Stomach (tissue), 9 donors: ENCODE measurements around the gene PLCH2. TPM values are rescaled to one million over a fixed set of nuclear protein-coding genes. Genes with fewer than 3 reads are reported as not detected.

Experiments used
- DNase-seq, 2 donors: peaks; one replicate each; pipeline versions ENCODE4 v3.0.0 to v3.0.0-alpha.2; 2013 to 2019
- H3K27ac ChIP-seq, 5 donors: fragments of 200-600 bp in 4 of 5; sonication (generic) in 4 of 5; one replicate each; pipeline ENCODE4 v1.5.1; 2013 to 2019; ENCODE audit warnings: mild to moderate bottlenecking in 1 of 5, moderate library complexity in 1 of 5
- H3K27me3 ChIP-seq, 3 donors: fragments of 200-600 bp; sonication (generic); one replicate each; pipeline ENCODE4 v1.5.1; 2017 to 2019; ENCODE audit warnings: mixed run types in 1 of 3
- H3K36me3 ChIP-seq, 4 donors: fragments of 200-600 bp; sonication (generic); 1 replicate in 3 of 4; 2 replicates in 1 of 4; pipeline ENCODE4 v1.5.1; 2016 to 2019
- H3K4me1 ChIP-seq, 4 donors: fragments of 200-600 bp; sonication (generic); one replicate each; pipeline ENCODE4 v1.5.1; 2016 to 2019
- H3K4me3 ChIP-seq, 4 donors: fragments of 200-600 bp; sonication (generic) in 3 of 4; one replicate each; pipeline ENCODE4 v1.5.1; 2016 to 2019; ENCODE audit warnings: mild to moderate bottlenecking in 1 of 4
- H3K9me3 ChIP-seq, 4 donors: fragments of 200-600 bp; sonication (generic); one replicate each; pipeline ENCODE4 v1.5.1; 2016 to 2019
- CTCF ChIP-seq, 7 experiments: fragments of 450-650 bp in 4 of 7; fragments of 200-600 bp in 3 of 7; sonication (generic) in 3 of 7; IDR thresholded peaks; one replicate each; pipeline ENCODE4 v1.5.1; 2016 to 2019; ENCODE audit warnings: antibody characterized with exemption in 7 of 7, control low read depth in 2 of 7, mild to moderate bottlenecking in 1 of 7
- EP300 ChIP-seq: sonication (generic); formaldehyde crosslinking; IDR thresholded peaks from one replicate; pipeline ENCODE4 v1.6.1; 2017; ENCODE audit warnings: antibody characterized with exemption
- POLR2A ChIP-seq, 4 donors: fragments of 450-650 bp; IDR thresholded peaks; one replicate each; pipeline ENCODE4 v1.6.1; 2016; ENCODE audit warnings: antibody characterized with exemption in 4 of 4, control low read depth in 2 of 4, mild to moderate bottlenecking in 1 of 4, moderate library complexity in 1 of 4
- POLR2AphosphoS5 ChIP-seq, 3 donors: sonication (generic); formaldehyde crosslinking; IDR thresholded peaks; one replicate each; pipeline ENCODE4 v1.6.1; 2016; ENCODE audit warnings: antibody characterized with exemption in 3 of 3
- WGBS, 5 donors: extraction: QIAGEN DNeasy Blood & Tissue Kit in 3 of 5; methylation state at CpG; one replicate each; pipeline versions ENCODE4 v1.1.5 to v1.1.7; 2013 to 2018; 5-methylcytosine and 5-hydroxymethylcytosine counted together
- intact Hi-C: fragments of 100-400 bp; cut with DNase I; formaldehyde crosslinking; loops from one replicate; pipeline ENCODE4 v1.15.1; 2023; ENCODE audit warnings: low total_unique reads
- polyA plus RNA-seq, 3 donors: library from polyadenylated mRNA; stranded (reverse); fragments of 200-250 nt; gene quantifications; one replicate each; pipeline ENCODE4 v1.2.3, GENCODE V29; 2013
- total RNA-seq, 5 donors: library from RNA; depleted of rRNA; stranded (reverse); fragments of >200 nt; gene quantifications; one replicate each; pipeline versions ENCODE4 v1.1.0 to v1.2.3, GENCODE V29; 2014 to 2016
- donor health status: healthy with polysubstance abuse.
- donor health status: Bipolar disorder and iron deficiency.
- donor health status: healthy.

Gene PLCH2
- total and polyA plus RNA-seq, 8 donors = 0.55 to 24.9 (median 1.0) TPM; not detected in 2

GRCh38 chr1:2519729-2520128 lies 43.6 kb downstream of the PLCH2 start:
- Histone ChIP-seq H3K9me3 (no peaks in the 10 kb centered on the region), H3K36me3 (peaks cover 67 to 76% (median 73%) of the 10 kb centered on the region in 4 donors), H3K4me3 (no peak overlapping the region), H3K4me1 (peaks cover 13 to 26% (median 19%) of the 10 kb centered on the region in 4 donors), H3K27ac (no peak overlapping the region), H3K27me3 (no peaks in the 10 kb centered on the region)
- no peak for TF ChIP-seq POLR2AphosphoS5 (IDR thresholded peaks at IDR 0.05)
- TF ChIP-seq EP300 = no peak
- TF ChIP-seq CTCF (IDR thresholded peaks at IDR 0.05) = no peak
- no peak for TF ChIP-seq POLR2A (IDR thresholded peaks at IDR 0.05)
- intact Hi-C loops = no loop called here
- WGBS, 5 donors = 94 to 96% (median 94%) methylated on average over 25 to 30 of the region's 30 CpGs
- DNase-seq = no peak

- no peak overlapping the region for H3K4me3 ChIP-seq
- 94 to 98% (median 96%) methylated on average over 13 to 20 of the region's 20 CpGs for WGBS, 5 donors
- no peak for TF ChIP-seq POLR2AphosphoS5 (IDR thresholded peaks at IDR 0.05)
- no peak for TF ChIP-seq EP300
- TF ChIP-seq CTCF (IDR thresholded peaks at IDR 0.05) = no peak
- TF ChIP-seq POLR2A (IDR thresholded peaks at IDR 0.05) = no peak
- H3K36me3 ChIP-seq = peaks cover 64 to 71% (median 68%) of the 10 kb centered on the region in 4 donors
- no peak for DNase-seq
- intact Hi-C loops = no loop called here
- H3K4me1 ChIP-seq = peaks cover 18 to 31% (median 24%) of the 10 kb centered on the region in 4 donors
- H3K9me3 ChIP-seq = no peaks in the 10 kb centered on the region
- no peaks in the 10 kb centered on the region for H3K27me3 ChIP-seq
- no peak overlapping the region for H3K27ac ChIP-seq
These were observed 44.1 kb downstream of the PLCH2 start for GRCh38 chr1:2520206-2520605.

- Histone ChIP-seq H3K27ac (no peak overlapping the region), H3K36me3 (peaks cover 59 to 65% (median 62%) of the 10 kb centered on the region in 4 donors), H3K4me3 (no peak overlapping the region), H3K9me3 (no peaks in the 10 kb centered on the region), H3K4me1 (peaks cover 22 to 37% (median 30%) of the 10 kb centered on the region in 4 donors), H3K27me3 (no peaks in the 10 kb centered on the region)
- 85 to 95% (median 94%) methylated on average over 8 to 21 of the region's 21 CpGs for WGBS, 5 donors
- TF ChIP-seq POLR2A (IDR thresholded peaks at IDR 0.05) = no peak
- no peak for TF ChIP-seq CTCF (IDR thresholded peaks at IDR 0.05)
- no peak for TF ChIP-seq POLR2AphosphoS5 (IDR thresholded peaks at IDR 0.05)
- TF ChIP-seq EP300 = no peak
- intact Hi-C loops = no loop called here
- DNase-seq = no peak
These were observed 44.7 kb downstream of the PLCH2 start for GRCh38 chr1:2520806-2521205.

- no peak overlapping the region for H3K27ac ChIP-seq
- TF ChIP-seq CTCF (IDR thresholded peaks at IDR 0.05) (no peak), EP300 (no peak), POLR2A (IDR thresholded peaks at IDR 0.05) (no peak), POLR2AphosphoS5 (IDR thresholded peaks at IDR 0.05) (no peak)
- peaks cover 0 to 3% (median 0%) of the 10 kb centered on the region in 3 donors for H3K27me3 ChIP-seq
- intact Hi-C loops = no loop called here
- H3K4me1 ChIP-seq = peaks cover 29 to 44% (median 39%) of the 10 kb centered on the region in 4 donors
- WGBS, 5 donors = 89 to 93% (median 90%) methylated on average over 7 of the region's 7 CpGs
- no peak for DNase-seq
- peaks cover 46 to 51% (median 48%) of the 10 kb centered on the region in 4 donors for H3K36me3 ChIP-seq
- H3K4me3 ChIP-seq = no peak overlapping the region
- no peaks in the 10 kb centered on the region for H3K9me3 ChIP-seq
These were observed 46.1 kb downstream of the PLCH2 start for GRCh38 chr1:2522230-2522629.
